Stimulated activated CD4-positive, alpha-beta T cell treated with anti-CD3 and anti-CD28 coated beads, Interleukin-2, amount 100 ng/mL, for 24 hours (primary cell): Measurements from ENCODE around the gene HYDIN.
A peak's percentile ranks its signal among the peaks of the same experiment; 100 is the strongest.

Experiments
- DNase-seq, 2 donors: peaks; one replicate each; pipeline ENCODE4 v3.0.0-alpha.2; 2020

The HYDIN gene

GRCh38 chr16:71230122-71230845, at the start of gene HYDIN:
Gene HYDIN, minus strand, starts transcription at chr16:71230722. Its CDS starts 43,827 bp downstream, at chr16:71186895.
- peak in 1 of 2 donors; percentile 43 for DNase-seq

- no peak for DNase-seq
Measured at GRCh38 chr16:71276589-71277334, 46.2 kb upstream of the HYDIN start.

- DNase-seq: no peak
Measured at GRCh38 chr16:71273384-71273783, 42.9 kb upstream of the HYDIN start.

- DNase-seq: no peak
Measured at GRCh38 chr16:71264299-71264698, 33.8 kb upstream of the HYDIN start.

GRCh38 chr16:71263582-71263981, 33.1 kb upstream of the HYDIN start:
- no peak for DNase-seq

GRCh38 chr16:71262391-71262790, 31.9 kb upstream of the HYDIN start:
- DNase-seq: no peak

- DNase-seq: no peak
Measured at GRCh38 chr16:71260995-71261394, 30.5 kb upstream of the HYDIN start.

GRCh38 chr16:71259086-71259485, 28.6 kb upstream of the HYDIN start:
- no peak for DNase-seq

GRCh38 chr16:71258372-71258771, 27.9 kb upstream of the HYDIN start:
- no peak for DNase-seq

GRCh38 chr16:71257768-71258167, 27.2 kb upstream of the HYDIN start:
- no peak for DNase-seq

- DNase-seq: no peak
Measured at GRCh38 chr16:71255721-71256120, 25.2 kb upstream of the HYDIN start.

- no peak for DNase-seq
Measured at GRCh38 chr16:71254832-71255525, 24.5 kb upstream of the HYDIN start.

GRCh38 chr16:71250461-71251235, 20.1 kb upstream of the HYDIN start:
- DNase-seq: no peak

GRCh38 chr16:71249399-71249798, 18.9 kb upstream of the HYDIN start:
- no peak for DNase-seq

- DNase-seq: no peak
Measured at GRCh38 chr16:71247478-71247877, 17.0 kb upstream of the HYDIN start.

- no peak for DNase-seq
Measured at GRCh38 chr16:71246309-71246708, 15.8 kb upstream of the HYDIN start.

GRCh38 chr16:71244521-71244920, 14.0 kb upstream of the HYDIN start:
- DNase-seq: no peak

GRCh38 chr16:71242601-71243000, 12.1 kb upstream of the HYDIN start:
- DNase-seq: no peak

- no peak for DNase-seq
Measured at GRCh38 chr16:71242036-71242435, 11.5 kb upstream of the HYDIN start.

GRCh38 chr16:71229344-71229743, 1.2 kb downstream of the HYDIN start:
- no peak for DNase-seq

- no peak for DNase-seq
Measured at GRCh38 chr16:71226229-71227141, 4.0 kb downstream of the HYDIN start.

GRCh38 chr16:71225145-71225544, 5.4 kb downstream of the HYDIN start:
- DNase-seq: no peak
